ENCODE data around the gene TMEM63C.

TMEM63C gene

DNA sequence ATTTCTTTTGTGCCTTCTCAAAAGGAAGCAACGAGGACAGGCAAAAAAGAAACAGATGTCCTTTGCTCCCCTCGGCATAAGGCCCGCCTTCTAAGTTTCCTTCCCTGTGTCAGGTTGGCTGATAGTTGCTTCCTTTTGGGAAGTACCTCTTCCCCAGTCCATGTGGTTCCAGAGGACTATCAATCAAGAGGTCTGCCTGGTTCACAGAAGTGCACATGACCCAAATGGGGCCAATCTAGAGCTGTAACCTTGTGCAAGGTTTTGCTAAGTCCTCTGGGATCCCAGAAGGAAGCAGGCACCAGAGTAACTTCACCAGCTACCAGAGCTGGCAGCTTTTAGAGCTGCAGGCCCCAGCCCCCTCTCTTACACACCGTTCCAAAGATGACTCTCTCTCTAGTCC, 42.6 kb downstream of the TMEM63C start:
- no peak for FAIRE-seq

DNA sequence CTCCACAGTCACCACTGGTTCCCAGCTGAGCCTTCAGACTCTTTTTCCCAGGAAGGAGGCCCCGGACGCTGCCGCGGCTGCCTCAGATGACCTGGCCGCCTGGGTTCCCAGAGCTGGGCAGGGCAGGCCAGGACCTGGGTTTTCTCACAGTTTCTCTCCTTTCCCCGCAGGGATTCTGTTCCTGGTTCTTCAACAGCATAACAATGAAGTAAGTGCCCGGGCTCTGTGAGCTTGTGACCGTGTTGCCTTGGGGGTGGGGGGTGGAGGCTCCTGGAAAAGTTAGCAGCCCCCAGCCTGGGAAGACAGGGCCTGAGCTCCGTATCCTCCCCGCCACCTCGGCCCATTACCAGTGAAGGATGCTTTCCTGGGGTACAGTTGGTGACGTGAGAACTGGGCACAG, 43.7 kb downstream of the TMEM63C start:
- FAIRE-seq, result no peak

DNA sequence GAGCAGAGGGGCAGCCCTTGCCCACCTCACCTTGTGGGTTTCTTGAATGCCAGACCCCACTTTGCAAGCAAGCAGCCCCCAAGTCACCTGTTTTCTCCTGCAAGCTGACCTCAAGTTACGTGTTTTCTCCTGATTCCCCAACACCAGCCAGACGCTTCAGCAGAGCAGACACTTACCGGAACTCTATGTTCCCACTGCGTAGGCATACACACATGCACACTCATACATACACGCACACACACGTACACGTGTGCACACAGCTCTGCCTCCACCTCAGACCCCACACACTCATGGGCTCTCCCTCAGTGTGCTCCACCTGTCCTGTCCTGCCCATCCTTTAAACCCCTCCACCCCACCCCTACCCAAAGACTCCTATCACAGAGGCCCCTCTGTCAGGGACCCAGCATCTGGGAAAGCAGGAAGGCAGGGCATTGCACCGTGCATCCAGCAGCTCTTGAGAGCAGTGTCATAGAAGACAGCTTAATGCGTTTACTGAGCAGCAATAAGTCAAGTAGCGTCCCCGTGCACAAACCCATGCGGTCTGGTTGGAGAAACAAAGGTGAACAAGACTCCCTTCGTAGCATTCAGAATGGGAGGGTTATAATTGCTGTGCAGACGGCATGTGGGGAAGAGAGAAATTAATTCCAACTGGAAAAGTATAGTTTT, 44.4 kb downstream of the TMEM63C start:
- FAIRE-seq, result no peak

DNA sequence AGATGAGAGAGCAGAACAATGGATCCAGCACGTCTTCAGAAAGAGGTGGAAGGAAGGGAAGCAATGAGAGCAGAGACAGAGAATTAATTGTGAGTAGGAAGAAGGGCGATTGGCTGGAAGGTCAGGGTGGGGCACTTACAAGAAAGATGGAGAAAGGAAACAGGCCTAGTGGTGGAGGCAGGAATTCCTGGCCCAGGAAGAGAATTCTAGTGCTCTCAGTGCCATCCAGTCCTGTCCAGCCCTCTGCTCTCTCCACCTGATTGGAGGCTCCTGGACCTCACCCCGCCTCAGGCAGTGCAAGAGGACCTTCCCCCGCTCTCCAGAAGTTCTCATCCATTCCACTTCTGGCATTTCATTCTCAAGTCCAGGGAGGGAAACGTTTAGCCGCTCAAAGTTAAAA, 46.5 kb downstream of the TMEM63C start:
- no peak for FAIRE-seq

DNA sequence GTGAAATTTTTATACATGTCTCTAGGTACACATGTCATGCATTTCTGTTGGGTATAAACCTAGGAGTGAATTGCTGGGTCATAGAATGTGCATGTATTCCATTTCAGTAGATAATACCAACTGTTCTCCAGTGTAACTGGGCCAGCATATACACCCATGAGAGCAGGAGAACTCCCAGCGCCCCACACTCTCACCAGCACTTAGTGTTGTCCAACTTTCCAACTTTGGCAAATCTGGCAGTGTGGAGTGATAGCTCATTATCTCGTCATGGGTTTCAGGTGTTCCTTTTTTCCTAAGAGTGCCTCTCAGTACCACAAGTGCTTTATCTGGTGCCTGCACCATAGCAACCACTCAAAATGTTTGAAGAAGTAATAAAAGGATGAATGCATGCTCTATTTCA, 49.3 kb downstream of the TMEM63C start:
- no peak for FAIRE-seq

DNA sequence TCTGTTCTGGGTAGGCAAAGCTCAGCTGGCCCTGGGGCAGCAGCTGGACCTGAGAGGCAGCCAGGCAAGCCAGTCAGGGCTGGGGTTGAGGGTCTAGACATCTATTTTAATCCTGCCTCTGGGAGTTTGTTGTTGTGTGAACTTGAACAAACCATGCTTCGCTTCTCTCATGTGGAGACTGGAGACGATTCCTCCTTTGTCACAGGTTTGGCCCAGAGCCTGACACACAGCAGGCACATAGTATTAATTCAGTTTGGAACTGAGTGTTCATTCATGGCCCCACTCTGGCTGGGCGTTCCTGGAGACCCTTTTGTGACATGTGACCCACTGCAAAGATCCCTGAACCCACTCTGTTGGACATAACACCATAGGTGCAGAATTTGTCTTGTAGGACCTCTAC, 50.1 kb downstream of the TMEM63C start:
- FAIRE-seq, result no peak

DNA sequence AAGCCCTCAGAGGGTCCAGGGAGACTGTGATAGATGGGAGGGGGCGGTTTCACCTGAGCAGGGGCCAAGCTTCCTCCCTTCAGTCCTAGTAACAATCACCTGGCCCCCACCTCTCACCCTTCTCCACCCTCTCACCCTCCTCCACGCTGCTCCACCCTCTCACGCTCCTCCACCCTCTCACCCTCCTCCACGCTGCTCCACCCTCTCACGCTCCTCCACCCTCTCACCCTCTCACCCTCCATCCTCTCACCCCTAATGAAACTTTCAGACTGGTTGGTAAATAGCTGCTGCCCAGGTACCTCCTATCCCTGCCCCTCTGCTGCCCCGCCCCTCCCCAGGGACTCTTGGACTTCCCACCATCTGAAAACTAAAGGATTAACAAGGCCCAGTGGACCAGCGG, 55.2 kb downstream of the TMEM63C start:
- no peak for FAIRE-seq

DNA sequence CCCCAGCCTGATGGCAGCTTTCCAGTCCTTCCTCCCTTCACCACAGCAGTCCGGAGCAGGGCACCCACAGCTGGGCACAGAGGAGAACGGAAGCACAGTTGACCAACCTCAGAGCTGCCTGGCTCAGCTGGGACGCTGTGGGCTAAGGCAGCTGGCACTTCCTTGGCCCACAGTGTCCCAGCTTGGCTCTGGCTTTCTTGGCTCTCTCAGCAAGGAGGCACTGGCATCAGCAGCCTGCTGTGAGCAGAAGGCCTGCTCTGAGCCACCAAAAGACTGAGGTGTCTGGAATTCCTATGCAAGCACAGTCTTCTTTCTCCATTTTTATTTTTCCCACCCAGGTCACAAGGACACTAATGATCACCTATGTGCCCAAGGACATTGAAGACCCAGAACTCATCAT, 56.8 kb downstream of the TMEM63C start:
- no peak for FAIRE-seq

DNA sequence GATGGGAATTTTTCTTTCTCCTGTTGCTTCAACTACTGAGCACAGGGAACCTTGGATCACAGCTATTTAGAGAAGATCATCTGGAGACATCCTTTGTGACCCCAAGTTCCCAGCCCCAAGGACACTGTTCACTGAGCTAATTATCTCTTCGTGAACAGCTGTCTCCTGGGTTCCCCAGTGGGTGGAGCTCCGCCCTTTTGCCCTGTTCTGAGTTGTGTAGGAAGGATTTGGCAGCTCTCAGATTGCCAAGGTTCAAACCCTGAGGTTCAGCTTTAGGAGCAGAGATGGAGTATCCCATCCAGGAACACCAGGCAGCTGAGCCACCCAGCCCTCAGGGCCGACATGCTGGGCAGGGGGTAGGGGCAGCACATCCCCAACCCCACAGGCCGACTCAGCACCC, 57.4 kb downstream of the TMEM63C start:
- no peak for FAIRE-seq

DNA sequence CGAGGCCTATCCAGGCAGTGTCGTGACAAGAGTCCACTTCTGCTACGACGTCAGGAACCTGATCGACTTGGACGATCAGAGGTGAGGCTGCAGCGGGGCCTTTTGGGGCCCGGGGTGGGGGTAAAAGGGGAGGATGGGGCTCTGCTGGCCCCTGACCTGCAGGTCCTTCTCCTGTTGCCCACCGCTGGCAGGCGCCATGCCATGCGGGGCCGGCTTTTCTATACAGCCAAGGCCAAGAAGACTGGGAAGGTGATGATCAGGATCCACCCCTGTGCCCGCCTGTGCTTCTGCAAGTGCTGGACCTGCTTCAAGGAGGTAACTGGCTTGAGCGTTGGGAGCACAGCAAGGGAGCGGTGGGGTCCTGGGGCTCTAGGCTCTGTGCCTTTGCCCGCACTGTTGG, 57.8 kb downstream of the TMEM63C start:
- FAIRE-seq, result no peak

DNA sequence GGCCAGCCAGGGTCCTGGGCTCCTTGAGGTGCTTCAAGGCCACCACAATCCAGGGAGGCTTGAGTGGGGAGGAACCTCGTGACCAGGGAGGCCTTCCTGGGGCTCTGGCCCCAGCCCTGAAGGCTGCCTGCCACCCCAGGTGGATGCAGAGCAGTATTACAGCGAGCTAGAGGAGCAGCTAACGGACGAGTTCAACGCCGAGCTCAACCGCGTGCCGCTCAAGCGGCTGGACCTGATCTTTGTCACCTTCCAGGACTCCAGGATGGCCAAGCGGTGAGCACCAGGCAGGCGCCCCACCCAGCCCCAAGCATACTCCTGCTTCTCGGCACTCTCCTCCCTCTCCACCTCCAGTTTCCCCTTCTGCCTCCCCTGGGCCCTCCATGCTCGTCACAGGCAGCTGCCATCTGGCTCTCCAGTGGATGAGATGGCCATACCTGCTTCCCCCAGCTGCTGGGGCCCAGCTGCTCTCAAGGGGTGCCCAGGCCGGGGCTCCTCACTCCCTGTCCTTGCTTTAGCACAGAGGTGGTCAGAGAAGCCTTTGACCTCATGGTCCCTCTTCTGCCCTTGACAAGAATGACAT, 58.8 kb downstream of the TMEM63C start:
- FAIRE-seq, result no peak

DNA sequence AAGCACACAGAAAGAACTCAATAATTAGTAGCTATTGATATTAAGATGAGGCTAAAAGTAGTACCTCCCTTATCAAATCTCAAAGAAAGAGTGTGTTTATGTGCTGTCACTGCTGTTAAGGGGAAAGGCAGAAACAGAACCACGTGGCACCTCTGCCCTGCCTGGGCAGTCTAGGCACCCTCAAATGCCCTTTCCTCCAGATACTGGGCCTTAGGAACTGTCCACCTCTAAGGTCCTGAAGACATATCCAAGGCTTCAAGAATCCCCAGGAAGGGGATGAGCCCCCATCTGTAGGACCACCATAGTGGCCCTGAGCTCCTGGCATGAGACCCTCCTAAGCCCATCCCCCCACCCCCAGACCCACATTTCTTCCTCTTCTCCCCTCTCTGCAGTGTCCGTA, 60.4 kb downstream of the TMEM63C start:
- FAIRE-seq, result no peak

DNA sequence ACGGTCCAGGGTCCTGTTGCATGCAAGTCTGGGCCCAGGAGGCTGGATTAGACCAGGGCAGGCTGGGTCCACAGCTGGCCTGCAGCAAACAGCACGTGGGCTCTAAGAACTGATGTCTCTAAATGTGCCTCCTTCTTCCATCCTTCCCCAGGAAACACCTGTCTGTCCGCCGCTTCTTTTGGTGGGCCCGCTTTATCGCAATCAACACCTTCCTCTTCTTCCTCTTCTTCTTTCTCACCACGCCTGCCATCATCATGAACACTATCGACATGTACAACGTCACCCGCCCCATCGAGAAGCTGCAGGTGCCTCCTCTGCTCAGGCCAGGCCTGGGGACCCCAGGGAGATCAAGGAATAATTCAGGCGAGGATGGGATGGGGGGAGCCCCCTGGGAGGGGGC, 61.2 kb downstream of the TMEM63C start:
- no peak for FAIRE-seq

DNA sequence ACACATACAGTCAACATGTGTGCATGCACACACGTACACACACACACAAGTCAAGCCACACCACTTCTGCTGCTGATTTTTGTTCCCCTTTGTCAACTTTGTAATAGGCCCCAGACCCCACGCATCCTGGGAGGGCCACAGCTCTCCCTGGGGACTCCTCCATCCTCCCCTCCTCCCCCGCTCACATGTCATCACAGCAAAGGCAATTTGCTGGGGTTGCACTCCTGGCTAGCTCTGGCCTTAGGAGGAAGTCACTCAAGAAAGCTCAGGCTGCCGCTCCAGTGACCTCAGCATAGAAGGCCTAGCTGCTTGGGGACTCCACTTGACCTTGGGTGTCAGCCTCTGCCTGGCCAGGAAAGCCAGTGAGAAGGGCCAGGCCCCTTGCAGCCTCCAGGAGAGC, 62.3 kb downstream of the TMEM63C start:
- FAIRE-seq, result no peak

DNA sequence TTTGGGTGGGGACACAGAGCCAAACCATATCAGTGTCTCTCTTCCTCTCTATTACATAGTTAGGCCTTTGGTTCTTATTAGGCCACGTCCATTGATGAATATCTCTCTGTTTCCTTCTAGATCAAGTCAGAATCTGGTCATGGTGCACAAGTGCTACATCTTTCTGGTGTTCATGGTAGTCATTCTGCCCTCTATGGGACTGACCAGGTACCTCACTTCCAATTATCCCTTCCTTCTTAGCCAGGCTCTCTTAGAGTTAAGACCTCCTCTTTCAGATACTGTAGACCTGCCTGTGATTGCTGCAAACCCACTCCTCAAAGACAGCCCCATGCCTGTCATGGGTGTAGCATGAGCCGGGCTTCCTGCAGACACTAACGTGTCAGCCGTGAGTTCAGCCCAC, 64.2 kb downstream of the TMEM63C start:
- no peak for FAIRE-seq

DNA sequence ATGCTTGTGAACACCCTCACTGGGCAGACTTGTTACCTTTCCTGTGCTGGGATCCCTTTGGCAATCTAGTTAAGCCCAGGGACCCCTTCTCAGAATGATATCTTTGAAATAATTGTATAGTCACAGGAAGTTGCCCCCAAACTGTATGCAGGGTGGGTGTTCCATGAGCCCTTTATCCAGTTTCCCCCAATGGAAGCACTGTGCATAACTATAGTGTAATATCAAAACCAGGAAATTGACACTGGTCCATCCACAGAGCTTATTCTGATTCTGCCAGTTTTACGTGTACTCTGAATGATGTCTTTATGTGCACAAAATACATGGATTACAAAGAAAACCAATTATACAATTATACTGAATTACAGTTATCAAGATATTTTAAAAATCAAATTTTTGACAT, 65.2 kb downstream of the TMEM63C start:
- no peak for FAIRE-seq

DNA sequence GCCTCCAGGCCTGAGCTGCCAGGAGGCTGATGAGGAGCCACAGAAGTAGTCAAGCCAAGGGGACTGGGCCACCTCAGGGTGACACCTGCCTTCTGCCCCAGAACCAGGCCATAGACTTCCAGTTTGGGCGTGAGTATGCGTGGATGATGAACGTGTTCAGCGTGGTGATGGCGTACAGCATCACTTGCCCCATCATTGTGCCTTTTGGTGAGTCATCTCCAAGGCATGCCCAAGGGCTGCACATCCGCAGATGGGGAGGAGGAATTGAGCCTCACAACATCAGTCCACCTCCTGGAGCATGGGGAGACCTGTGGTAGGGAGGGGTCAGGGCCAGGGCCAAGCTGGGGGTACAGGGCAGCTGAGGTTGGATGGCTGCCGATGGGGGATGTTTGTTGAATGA, 67.1 kb downstream of the TMEM63C start:
- no peak for FAIRE-seq

DNA sequence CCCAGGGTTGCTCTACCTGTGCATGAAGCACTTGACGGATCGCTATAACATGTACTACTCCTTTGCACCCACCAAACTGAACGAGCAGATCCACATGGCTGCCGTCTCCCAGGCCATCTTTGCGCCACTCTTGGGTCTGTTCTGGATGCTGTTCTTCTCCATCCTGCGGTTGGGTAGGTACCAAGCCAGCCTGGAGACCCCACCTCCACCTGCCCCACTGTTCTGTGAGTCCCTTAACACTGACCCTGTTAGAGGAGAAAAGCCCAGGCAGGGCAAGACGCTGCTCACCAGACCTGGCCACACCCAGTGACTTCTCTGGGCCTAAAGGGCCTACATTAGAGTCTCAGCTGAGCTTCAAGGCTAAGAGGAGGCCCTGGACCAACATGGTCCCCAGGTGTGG, 67.7 kb downstream of the TMEM63C start:
- no peak for FAIRE-seq

DNA sequence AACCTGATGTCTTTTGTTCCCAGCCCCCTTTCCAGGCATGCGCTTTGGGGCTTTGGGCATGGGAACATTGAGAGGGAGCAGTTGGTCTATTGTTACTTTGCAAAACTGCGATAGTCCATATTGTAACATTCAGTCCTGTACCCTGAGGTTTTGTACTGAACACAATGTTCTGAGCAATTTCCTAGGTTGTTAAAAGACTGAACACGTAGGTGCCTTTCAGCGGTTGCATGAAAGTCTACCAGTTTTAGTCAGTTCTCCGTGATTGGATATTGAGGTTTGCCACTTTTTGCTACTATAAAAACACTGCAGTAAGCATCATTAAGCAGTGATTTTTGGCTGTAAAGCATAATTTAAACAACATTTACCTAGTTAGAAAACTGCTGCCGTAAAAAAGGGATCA, 69.3 kb downstream of the TMEM63C start:
- no peak for FAIRE-seq

DNA sequence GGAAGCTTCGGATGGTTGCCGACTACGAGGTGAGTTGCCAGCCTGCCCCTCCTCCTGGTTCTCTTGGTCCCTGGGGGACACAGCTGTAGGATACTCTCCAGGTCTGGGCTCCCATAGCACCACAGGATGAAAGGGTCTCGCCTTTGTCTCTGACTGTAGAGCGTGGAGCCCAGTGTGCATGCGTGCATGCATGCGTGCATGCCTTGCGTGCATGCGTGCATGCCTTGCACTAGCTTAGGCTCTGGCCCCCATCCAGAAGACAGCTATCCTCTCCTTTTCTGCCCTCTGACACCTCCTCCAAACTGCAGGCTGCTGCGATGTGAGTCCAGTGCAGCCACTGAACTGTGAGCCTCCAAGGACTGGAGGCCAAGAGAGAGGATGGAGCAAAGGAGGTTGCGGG, 70.3 kb downstream of the TMEM63C start:
- FAIRE-seq, result no peak

DNA sequence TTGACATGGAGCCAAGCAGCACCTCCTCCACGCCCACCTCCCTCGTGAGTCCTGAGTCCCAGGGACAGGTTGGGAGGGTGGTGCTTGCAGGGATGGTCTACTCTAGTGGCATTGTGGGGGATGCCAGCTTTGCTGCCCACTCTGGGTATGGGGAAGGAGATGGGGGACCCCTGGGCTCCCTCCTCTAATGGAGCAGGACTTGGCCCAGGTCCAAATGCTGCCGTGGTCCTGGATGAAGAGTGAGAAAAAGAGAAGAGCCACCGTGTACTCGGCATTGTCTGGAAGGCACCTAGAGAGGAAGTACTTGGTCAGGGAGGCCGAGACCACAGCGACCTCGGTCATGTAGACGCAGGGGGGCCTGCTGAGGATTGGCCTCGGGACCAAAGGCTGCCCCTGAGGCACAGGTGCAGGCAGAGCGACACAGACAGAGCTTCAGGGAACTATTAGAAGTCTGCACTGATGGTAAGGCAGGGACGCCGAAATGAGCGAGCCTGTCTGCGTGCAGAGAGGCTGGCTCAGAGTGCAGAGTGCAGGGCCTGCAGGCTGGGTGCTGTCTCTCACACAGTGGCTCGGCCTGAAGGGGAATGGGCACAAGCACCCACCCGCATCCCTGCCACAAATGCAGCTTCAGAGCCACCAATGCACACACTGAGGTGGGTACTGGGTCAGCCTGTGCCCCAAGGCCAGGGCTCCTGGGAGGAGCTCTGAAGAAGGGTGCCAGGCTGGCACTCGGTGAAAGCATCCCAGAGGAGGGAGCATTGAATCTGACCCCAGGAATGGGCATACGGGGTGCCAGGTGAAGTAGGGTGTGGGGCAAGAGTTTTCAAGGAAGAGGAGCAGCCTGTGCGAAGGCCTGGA, 72.0 kb downstream of the TMEM63C start:
- FAIRE-seq, result no peak

DNA sequence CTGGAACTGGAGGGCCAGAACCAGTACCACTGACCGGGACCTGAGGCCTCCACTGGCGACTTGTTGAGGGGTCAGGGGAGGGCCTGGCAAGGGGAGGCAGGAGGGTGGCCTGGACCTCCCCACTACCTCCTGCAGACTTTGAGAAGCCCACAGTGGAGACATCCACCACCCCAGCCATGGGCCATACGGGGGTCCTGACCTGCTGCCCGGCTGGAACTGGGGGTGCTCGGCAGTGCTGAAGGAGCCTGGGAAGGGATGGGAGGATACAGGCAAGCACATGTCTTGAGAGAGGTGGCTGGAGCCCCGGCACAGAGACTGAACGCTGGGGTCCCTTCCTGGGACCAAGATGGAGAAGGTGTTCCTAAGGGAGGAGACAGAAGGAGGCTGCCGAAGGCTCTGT, 75.1 kb downstream of the TMEM63C start:
- no peak for FAIRE-seq

DNA sequence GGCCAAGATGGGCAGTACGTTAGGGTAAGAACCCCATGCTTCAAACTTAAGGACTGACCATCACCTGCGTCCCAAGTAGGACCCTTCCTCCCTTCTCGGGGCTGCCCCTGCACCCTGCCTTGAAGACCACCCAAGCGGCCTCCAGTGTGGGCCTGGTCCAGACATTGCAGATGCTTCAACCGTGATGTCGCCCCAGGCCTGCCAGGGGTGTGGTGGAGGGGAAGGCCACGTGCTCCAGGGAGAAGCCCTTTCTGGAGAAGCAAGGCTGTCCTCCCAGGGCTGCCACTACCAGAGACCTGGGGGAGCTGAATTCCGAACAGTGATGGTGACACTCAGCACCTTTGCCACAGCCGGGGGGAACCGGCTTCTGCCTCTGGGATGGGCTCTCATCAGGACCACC, 76.1 kb downstream of the TMEM63C start:
- FAIRE-seq, result no peak

DNA sequence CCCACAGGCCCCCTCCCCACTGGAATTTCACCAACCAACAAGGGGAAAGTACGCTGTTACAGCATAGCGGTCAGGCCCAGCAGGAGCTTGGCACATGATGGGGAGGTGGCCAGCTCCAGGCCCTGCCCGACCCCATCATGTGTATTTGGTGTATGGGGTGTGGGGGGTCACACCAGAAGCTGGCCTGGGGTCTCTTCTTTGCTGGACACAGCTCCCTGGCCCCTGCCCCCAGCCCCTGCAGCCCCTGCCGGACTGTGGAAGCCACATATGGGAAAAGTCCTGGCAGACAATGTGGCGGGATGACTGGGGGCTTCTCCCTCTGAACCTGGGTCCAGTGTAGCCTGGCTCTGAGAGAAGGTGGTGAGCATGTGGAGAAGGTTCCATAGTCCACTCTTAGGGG, 77.0 kb downstream of the TMEM63C start:
- FAIRE-seq, result no peak

Measured in G401.6 (cell line).